NT2/D1 (cell line): ENCODE measurements around the gene DCDC1.

Experiments used
- SUZ12 ChIP-seq: IDR thresholded peaks from 2 replicates; pipeline ENCODE4 v1.6.1; 2011; ENCODE audit not compliant: insufficient read length, insufficient read depth; ENCODE audit errors: extremely low read depth
- YY1 ChIP-seq: IDR thresholded peaks from 2 replicates; pipeline ENCODE4 v1.6.1; 2011; ENCODE audit not compliant: insufficient read length, insufficient read depth
- ZNF274 ChIP-seq: IDR thresholded peaks from 2 replicates; pipeline ENCODE4 v1.6.1; 2011; ENCODE audit warnings: mild to moderate bottlenecking, low read depth, low read length

DNA sequence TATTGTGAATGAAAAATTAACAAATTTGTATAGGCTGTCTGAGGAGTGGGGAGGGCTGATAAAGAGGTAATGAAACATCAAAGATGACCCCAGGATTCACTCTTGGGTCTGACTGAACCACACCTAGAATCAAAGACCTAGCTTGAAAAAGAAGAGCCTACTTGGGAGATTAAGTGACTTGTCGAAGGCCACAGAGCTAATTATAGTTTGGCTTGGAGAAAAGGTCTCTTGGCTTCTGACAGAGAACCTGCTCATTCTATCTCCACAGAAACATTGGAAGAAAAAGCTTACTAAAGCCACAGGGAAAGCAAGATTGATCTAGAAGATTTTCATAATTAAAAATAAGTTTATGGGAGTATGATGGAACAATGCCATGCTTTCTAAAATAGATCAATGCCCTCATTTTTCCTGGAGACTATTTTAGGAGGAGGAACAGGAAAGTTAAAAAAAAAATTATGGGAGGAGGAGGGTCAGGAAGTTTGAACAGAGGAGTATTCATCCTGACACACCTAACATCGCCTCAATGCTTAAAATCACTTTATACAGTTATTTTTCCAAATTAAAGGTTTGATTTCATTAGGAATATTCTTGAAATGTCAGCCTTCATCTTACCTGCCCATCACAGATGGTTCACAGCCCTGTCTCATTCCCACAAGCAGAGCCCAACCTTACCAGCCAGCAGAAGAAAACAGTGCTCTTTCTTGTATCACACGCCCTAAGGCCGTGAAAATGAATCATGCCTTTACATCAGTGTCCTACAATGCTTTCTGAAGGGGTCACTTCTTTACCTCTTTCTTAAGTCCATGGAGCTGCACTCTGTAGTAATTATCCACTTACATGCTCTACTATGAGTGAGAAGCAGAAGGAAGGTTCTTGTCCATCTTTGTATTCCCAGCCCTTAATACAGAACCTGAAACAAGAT lies 552.3 kb downstream of the DCDC1 start:
- TF ChIP-seq SUZ12 = no peak
- TF ChIP-seq ZNF274 = no peak
- TF ChIP-seq YY1 = no peak
